8988T (cell line): ENCODE measurements around the gene TBC1D32.
"Not testable (repeated sequence)": the region's sequence is repeated elsewhere in the genome, so short reads cannot be mapped to it uniquely, and the experiment has no call there.

ENCODE experiments used
- DNase-seq: peaks from one replicate; pipeline ENCODE4 v3.0.0; 2011

Gene TBC1D32

GRCh38 chr6:121319112-121319553 is 15.1 kb downstream of the TBC1D32 start:
- no peak for DNase-seq

- DNase-seq, result no peak
Observed at GRCh38 chr6:121314381-121315112, 19.7 kb downstream of the TBC1D32 start.

GRCh38 chr6:121311814-121312213 is 22.5 kb downstream of the TBC1D32 start:
- DNase-seq, result not testable (repeated sequence)

- no peak for DNase-seq
Observed at GRCh38 chr6:121310495-121310894, 23.8 kb downstream of the TBC1D32 start.

- no peak for DNase-seq
Observed at GRCh38 chr6:121309768-121310469, 24.4 kb downstream of the TBC1D32 start.

- DNase-seq, result no peak
Observed at GRCh38 chr6:121305957-121306607, 28.2 kb downstream of the TBC1D32 start.

GRCh38 chr6:121302882-121303281 is 31.4 kb downstream of the TBC1D32 start:
- DNase-seq, result no peak

GRCh38 chr6:121301156-121301555 is 33.1 kb downstream of the TBC1D32 start:
- not testable (repeated sequence) for DNase-seq

- DNase-seq, result no peak
Observed at GRCh38 chr6:121297694-121298093, 36.6 kb downstream of the TBC1D32 start.

DNA sequence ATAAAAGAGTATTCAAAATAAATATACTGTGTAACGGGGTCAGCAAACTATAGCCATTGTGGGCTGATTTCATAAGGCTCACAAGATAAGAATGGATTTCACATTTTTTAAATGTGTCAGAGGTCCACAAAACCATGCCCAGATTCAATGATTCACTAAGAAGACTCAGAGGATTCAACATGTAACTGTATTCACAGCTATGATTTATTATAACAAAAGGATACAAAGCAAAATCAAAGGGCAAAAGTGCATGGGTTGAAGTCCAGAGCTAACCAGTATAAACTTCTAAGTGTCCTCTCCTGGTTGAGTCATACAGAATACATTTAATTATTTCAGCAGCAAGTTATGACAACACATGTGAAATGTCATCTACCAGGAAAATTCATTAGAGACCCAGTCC is 49.2 kb downstream of the TBC1D32 start:
- no peak for DNase-seq

- DNase-seq, result no peak
Observed at GRCh38 chr6:121274666-121275295, 59.5 kb downstream of the TBC1D32 start.

- no peak for DNase-seq
Observed at GRCh38 chr6:121263742-121264141, 70.5 kb downstream of the TBC1D32 start.

- DNase-seq, result no peak
Observed at GRCh38 chr6:121260651-121261102, 73.6 kb downstream of the TBC1D32 start.

GRCh38 chr6:121247386-121247785 is 86.9 kb downstream of the TBC1D32 start:
- DNase-seq, result no peak

GRCh38 chr6:121242386-121242785 is 91.9 kb downstream of the TBC1D32 start:
- DNase-seq, result no peak

- DNase-seq, result no peak
Observed at GRCh38 chr6:121237859-121238258, 96.4 kb downstream of the TBC1D32 start.

DNA sequence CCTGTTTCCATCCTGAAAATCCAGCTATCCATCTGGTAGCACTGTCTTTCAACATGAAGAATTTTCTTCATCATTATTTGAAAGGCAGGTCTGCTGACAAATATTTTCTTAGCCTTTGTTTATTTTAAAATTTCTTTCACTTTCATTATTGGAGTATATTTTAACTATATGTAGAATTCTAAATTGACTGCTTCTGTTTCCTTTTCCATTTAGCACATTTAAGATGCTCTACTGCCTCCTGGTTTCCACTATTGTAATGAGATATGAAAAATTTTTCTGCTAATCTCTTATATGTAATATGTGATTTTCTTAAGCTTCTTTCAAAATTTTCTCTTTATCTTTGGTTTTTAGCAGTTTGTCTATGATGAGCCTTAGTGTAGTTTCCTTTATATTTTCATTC is 97.3 kb downstream of the TBC1D32 start:
- DNase-seq, result no peak

GRCh38 chr6:121235386-121235785 is 98.9 kb downstream of the TBC1D32 start:
- no peak for DNase-seq

DNA sequence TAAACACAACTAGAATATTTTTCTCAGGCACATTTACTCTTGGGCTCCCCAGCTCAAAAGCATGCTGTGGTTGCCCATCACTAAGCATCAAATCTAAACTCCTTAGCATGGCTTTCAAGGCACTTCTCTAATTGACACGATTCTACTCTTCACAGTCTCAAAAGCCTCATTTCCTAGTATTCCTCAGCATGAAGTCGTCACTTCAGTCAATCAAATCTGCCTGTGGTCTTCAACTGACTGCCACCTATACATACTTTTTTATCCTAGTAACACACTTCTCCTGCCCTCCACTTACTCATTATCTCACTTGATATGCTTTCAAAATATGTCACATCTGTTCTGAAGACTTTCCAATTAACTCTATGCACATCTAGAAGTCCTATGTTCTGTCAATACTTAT is 110.3 kb downstream of the TBC1D32 start:
- DNase-seq, result no peak

DNA sequence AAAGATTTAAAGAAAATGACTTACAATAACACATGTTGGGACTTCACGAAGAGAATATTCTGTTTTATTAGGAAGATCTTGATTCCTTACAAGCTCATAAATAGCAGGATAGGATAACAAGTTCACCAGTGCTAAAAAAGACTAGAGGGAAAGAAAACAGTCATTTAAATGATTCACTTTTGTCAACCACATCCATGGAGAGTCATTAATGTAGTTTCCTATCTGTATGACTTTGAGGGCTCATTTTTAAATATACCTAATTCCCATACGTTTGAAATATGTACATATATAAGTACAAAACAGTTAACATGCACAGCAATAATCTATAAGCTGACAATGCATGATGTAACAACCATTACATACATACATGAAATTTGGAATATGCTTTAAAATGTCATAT is 111.1 kb downstream of the TBC1D32 start:
- no peak for DNase-seq

GRCh38 chr6:121222656-121223055 is 111.6 kb downstream of the TBC1D32 start:
- no peak for DNase-seq

DNA sequence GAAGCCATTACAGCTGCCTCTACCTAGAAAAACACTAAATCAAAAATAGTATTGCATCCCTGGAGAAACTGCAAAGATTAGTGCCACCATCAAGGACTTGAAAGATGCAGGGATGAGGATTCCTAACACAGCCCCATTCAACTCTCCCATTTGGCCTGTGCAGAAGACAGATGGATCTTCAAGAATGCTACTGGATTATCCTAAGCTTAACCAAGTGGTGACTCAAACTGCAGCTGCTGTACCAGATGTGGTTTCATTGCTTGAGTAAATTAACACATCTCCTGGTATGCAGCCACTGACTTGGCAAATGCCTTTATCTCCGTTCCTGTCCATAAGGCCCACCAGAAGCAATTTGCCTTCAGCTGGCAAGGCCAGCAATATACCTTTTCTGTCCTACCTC is 117.4 kb downstream of the TBC1D32 start:
- DNase-seq, result no peak

DNA sequence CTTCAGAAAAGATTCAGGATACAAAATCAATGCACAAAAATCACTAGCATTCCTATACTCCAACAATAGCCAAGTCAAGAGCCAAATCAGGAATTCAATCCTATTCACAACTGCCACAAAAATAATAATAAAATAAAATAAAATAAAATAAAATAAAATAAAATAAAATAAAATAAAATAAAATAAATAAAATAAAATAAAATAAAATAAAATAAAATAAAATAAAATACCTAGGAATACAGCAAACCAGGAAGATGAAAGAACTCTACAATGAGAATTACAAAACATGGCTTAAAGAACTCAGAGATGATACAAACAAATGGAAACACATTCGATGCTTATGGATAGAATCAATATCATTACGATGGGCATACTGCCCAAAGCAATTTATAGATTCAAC is 120.9 kb downstream of the TBC1D32 start:
- DNase-seq, result not testable (repeated sequence)
